Stimulated activated CD4-positive, alpha-beta T cell treated with anti-CD3 and anti-CD28 coated beads, Interleukin-1b, Interleukin-23, amount 100 ng/mL, for 48 hours (primary cell): Measurements from ENCODE around the gene SULF2.
A peak's percentile ranks its signal among the peaks of the same experiment; 100 is the strongest.

Experiments
- DNase-seq: peaks from one replicate; pipeline ENCODE4 v3.0.0-alpha.2; 2020

SULF2 gene

GRCh38 chr20:47664744-47665143 lies 120.5 kb downstream of the SULF2 start:
- DNase-seq: no peak

GRCh38 chr20:47664068-47664437 lies 121.2 kb downstream of the SULF2 start:
- no peak for DNase-seq

GRCh38 chr20:47663354-47664067 lies 121.8 kb downstream of the SULF2 start:
- peak; percentile 71 for DNase-seq

- DNase-seq: no peak
Measured at GRCh38 chr20:47662483-47663353, 122.6 kb downstream of the SULF2 start.

- no peak for DNase-seq
Measured at GRCh38 chr20:47661714-47662113, 123.6 kb downstream of the SULF2 start.

- DNase-seq: no peak
Measured at GRCh38 chr20:47660983-47661700, 124.1 kb downstream of the SULF2 start.

- DNase-seq: no peak
Measured at GRCh38 chr20:47660602-47660905, 124.7 kb downstream of the SULF2 start.

GRCh38 chr20:47659904-47660601 lies 125.2 kb downstream of the SULF2 start:
- no peak for DNase-seq

GRCh38 chr20:47656318-47656717 lies 129.0 kb downstream of the SULF2 start:
- DNase-seq: no peak

- DNase-seq: no peak
Measured at GRCh38 chr20:47655635-47656034, 129.6 kb downstream of the SULF2 start.

GRCh38 chr20:47654370-47654769 lies 130.9 kb downstream of the SULF2 start:
- no peak for DNase-seq

- no peak for DNase-seq
Measured at GRCh38 chr20:47653869-47654268, 131.4 kb downstream of the SULF2 start.

GRCh38 chr20:47652794-47653193 lies 132.5 kb downstream of the SULF2 start:
- no peak for DNase-seq

GRCh38 chr20:47652301-47652700 lies 133.0 kb downstream of the SULF2 start:
- DNase-seq: no peak

GRCh38 chr20:47648943-47649342 lies 136.3 kb downstream of the SULF2 start:
- no peak for DNase-seq

- DNase-seq: no peak
Measured at GRCh38 chr20:47647994-47648393, 137.3 kb downstream of the SULF2 start.

GRCh38 chr20:47645632-47646031 lies 139.6 kb downstream of the SULF2 start:
- no peak for DNase-seq

GRCh38 chr20:47642624-47643023 lies 142.7 kb downstream of the SULF2 start:
- DNase-seq: no peak

GRCh38 chr20:47642118-47642517 lies 143.2 kb downstream of the SULF2 start:
- no peak for DNase-seq

- no peak for DNase-seq
Measured at GRCh38 chr20:47638851-47639250, 146.4 kb downstream of the SULF2 start.

GRCh38 chr20:47635256-47635655 lies 150.0 kb downstream of the SULF2 start:
- no peak for DNase-seq

- no peak for DNase-seq
Measured at GRCh38 chr20:47631078-47631477, 154.2 kb downstream of the SULF2 start.

- DNase-seq: no peak
Measured at GRCh38 chr20:47629907-47630306, 155.4 kb downstream of the SULF2 start.
